OCI-LY1 (cell line): Measurements from ENCODE around the gene RCN2.

ENCODE experiments used
- CTCF ChIP-seq: fragments of 200-600 bp; sonication (generic), shearing (Covaris generic); IDR thresholded peaks from 2 replicates; pipeline ENCODE4 v1.5.1; 2017; ENCODE audit warnings: mild to moderate bottlenecking, antibody characterized with exemption, low read length, moderate library complexity, mixed read lengths
- EZH2 ChIP-seq: fragments of 200-600 bp; sonication (generic), shearing (Covaris generic); IDR thresholded peaks from 2 replicates; pipeline ENCODE4 v1.8.0; 2017; ENCODE audit warnings: borderline replicate concordance, mixed run types, mild to moderate bottlenecking, antibody characterized with exemption, low read length, moderate library complexity, mixed read lengths

DNA sequence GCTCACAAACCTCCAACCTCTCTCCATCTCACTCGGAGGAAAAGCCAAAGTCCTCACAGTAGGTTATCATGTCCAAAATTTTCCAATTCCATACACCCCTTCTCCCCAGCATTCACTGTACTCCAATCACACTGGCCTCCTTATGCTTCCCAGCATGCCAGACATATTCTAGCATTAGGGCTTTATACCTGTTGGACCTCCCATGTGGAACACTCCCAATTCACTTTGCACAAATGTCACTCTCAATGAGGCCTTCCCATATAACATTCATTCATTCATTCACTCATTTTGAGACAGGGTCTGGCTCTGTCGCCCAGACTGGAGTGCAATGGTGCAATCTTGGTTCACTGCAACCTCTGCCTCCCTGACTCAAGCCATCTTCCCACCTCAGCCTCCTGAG, 46.3 kb upstream of the RCN2 start:
- TF ChIP-seq EZH2 (no peak), CTCF (no peak)
